Measurements from ENCODE around the gene TPCN1. TPM values are rescaled to one million over a fixed set of nuclear protein-coding genes. Genes with fewer than 3 reads are reported as not detected.

Gene TPCN1
- total RNA-seq, 3 donors from 2014 or later, result 89.9 to 133 (median 91.3) TPM

DNA sequence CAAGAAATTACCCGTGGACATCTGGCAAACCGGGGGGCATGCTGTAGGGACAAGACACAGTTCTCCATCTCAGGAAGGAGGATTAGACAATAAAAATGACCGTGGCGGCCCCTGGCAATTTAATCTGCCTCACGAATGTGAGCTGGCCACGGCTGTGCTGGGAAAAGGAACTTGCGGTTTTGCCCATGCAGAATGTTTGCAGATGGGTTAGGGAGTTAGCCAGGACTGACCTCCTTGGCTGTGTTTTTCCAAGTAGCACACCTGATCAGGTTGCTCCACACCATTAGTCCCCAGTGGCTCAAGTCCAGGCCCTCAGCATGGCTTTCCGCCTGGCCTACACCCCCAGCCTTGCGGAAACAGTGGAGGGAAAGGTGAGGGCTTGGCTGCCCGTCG lies 20.8 kb downstream of the TPCN1 start:
- intact Hi-C loops (cut with DNase I, micrococcal nuclease), result no loop called here
- Histone ChIP-seq H3K9me3 (no peaks in the 10 kb centered on the region), H3K36me3 (ENCODE audit: low read depth) (no peaks in the 10 kb centered on the region), H3K4me1 (ENCODE audit: low read depth) (peaks cover 83% of the 10 kb centered on the region), H3K4me3 (no peak overlapping the region)
- DNase-seq (peak in 2 of 3 donors; percentile 49 to 60), ATAC-seq (peak; percentile 6)
- TF ChIP-seq, protein P1, sequence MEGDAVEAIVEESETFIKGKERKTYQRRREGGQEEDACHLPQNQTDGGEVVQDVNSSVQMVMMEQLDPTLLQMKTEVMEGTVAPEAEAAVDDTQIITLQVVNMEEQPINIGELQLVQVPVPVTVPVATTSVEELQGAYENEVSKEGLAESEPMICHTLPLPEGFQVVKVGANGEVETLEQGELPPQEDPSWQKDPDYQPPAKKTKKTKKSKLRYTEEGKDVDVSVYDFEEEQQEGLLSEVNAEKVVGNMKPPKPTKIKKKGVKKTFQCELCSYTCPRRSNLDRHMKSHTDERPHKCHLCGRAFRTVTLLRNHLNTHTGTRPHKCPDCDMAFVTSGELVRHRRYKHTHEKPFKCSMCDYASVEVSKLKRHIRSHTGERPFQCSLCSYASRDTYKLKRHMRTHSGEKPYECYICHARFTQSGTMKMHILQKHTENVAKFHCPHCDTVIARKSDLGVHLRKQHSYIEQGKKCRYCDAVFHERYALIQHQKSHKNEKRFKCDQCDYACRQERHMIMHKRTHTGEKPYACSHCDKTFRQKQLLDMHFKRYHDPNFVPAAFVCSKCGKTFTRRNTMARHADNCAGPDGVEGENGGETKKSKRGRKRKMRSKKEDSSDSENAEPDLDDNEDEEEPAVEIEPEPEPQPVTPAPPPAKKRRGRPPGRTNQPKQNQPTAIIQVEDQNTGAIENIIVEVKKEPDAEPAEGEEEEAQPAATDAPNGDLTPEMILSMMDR (IDR thresholded peaks at IDR 0.05), result no peak

DNA sequence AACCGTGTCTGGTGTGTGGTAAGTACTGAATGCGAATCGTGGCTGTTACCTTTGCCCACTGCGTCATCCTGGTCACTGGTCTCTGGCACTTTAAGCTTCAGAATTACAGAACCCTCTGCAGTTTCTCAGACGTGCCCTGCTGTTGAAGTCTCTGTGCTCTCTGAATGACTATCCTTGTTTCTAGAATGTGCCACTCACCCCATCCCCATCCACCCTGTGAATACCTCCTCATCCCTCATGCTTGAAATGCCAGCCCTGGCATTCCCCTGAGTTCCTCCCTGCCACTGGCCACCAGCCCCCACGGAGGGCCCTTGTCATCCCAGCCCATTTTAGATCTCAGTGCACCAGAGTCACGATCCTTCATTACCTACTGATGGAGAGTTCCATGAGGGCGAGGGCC lies 21.3 kb downstream of the TPCN1 start:
- no peaks in the 10 kb centered on the region for H3K9me3 ChIP-seq
- DNase-seq, result no peak
- intact Hi-C loops (cut with DNase I, micrococcal nuclease), result no loop called here
- peaks cover 78% of the 10 kb centered on the region for H3K4me1 ChIP-seq (ENCODE audit: low read depth)
- no peak overlapping the region for H3K4me3 ChIP-seq
- ATAC-seq, result no peak
- TF ChIP-seq, protein P1 (IDR thresholded peaks at IDR 0.05), result no peak
- no peaks in the 10 kb centered on the region for H3K36me3 ChIP-seq (ENCODE audit: low read depth)

GRCh38 chr12:113244047-113244460 lies 22.8 kb downstream of the TPCN1 start:
- no peaks in the 10 kb centered on the region for H3K36me3 ChIP-seq (ENCODE audit: low read depth)

DNA sequence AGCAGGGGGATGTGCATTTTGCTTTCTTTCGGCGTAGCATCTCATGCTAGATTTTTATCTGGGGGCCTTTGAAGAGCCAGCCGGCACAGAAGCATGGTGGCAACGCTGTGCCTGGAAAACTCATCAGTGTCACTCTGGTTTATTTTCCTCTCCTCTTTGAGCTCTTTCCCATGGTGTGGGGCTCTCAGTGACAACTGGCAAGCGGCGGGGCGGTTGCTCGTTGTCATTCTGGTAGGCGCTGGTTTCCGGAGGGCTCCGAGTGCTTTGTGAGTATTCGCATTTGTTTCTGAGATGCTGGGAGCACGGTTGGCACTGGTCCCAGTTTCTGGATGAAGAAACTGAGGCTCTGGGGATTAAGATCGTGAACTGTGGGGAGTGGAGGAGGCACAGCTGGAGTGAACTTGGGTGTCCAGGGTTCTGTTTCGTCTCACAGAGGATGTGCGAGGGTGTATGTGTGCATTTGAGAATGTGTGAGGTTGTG lies 23.3 kb downstream of the TPCN1 start:
- DNase-seq (peak in 1 of 3 donors; percentile 42), ATAC-seq (no peak)
- TF ChIP-seq, protein P1 (IDR thresholded peaks at IDR 0.05), result no peak
- H3K9me3 ChIP-seq, result no peaks in the 10 kb centered on the region
- peaks cover 64% of the 10 kb centered on the region for H3K4me1 ChIP-seq (ENCODE audit: low read depth)
- no peak overlapping the region for H3K4me3 ChIP-seq
- H3K36me3 ChIP-seq (ENCODE audit: low read depth), result no peaks in the 10 kb centered on the region
- intact Hi-C loops (cut with DNase I, micrococcal nuclease), result no loop called here

More at GRCh38 chr12:113244047-113244460, 22.8 kb downstream of the TPCN1 start:
- TF ChIP-seq, protein P1 (IDR thresholded peaks at IDR 0.05), result no peak
- no peaks in the 10 kb centered on the region for H3K9me3 ChIP-seq
- DNase-seq (peak; percentile 78 to 83 (median 78)), ATAC-seq (peak; percentile 2)
- intact Hi-C loops (cut with DNase I, micrococcal nuclease), result no loop called here
- peaks cover 69% of the 10 kb centered on the region for H3K4me1 ChIP-seq (ENCODE audit: low read depth)
- no peak overlapping the region for H3K4me3 ChIP-seq

DNA sequence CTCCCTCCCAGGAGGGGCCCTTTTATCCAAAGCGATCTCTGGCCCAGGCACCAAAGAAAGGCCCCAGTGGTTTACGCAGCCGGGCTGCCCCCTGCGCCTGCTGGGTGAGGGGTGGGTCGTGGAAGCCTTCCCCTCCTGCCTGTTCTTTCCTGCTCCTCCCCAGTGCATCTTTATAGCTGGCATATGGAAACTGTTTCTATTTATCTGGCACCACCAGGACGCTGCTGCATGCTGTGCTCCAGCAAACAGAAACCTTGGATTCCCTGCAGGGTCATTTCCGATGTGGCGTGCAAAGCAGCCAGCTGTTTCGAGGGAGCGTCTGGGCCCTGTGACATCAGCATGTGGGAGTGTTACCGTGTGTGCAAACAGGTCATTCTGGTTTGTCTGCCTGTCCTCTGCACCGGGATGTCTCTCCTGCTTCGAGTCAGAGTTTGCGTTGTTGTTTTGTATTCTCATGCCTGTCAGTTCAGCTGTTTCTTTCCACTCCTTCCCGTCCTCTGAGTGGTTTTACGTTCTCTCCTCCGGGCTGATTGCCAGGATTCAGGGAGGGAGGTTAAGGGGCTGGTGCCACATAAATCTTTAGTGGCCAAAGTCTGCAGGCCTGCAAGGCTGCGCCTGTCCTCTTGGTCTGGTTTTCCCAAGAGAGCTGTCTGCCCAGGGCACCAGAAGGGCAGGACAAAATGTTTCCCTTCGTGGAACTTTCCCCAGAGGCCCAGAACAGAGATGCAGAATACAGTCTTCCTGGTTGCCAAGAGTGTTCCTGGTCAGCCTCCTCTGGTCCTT lies 24.6 kb downstream of the TPCN1 start:
- peaks cover 50% of the 10 kb centered on the region for H3K4me1 ChIP-seq (ENCODE audit: low read depth)
- ATAC-seq (peak; percentile 73), DNase-seq (peak; percentile 87 to 93 (median 90))
- no peaks in the 10 kb centered on the region for H3K9me3 ChIP-seq
- intact Hi-C loops (cut with DNase I, micrococcal nuclease), result no loop called here
- H3K36me3 ChIP-seq (ENCODE audit: low read depth), result no peaks in the 10 kb centered on the region
- no peak overlapping the region for H3K4me3 ChIP-seq
- TF ChIP-seq, protein P1 (IDR thresholded peaks at IDR 0.05), result no peak

Measured in mucosa of descending colon (tissue), 3 donors.